ENCODE measurements around the gene SYT11.

DNA sequence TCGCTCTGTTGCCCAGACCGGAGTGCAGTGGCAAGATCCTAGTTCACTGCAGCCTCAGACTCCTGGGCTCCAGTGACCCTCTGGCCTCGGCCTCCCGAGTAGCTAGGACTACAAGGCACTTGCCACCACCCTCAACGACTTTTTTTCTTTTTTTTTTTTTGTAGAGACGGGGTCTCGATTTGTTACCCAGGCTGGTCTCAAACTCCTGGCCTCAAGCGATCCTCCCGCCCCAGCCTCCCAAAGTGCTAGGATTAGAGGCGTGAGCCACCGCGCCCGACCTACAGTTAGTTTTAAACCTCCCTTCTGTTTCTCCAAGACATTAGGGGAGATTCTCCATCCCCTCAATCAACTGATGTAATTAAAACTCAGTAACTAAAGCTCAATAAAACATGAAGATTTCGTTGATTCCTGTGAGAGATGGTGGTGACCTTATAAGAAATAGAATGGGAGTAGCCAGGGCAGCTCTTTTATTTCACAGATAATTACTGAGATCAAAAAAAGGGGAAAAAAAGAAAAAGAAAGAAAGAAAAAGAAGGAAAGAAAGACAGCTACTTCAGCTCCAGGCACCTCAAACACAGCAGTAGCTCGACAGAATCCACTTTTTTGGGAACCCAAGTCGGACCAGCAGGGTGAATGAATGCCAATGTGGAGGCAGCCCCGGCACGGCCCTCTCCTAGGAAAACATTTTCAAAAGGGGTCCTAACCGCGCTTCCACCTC is 3.0 kb upstream of the SYT11 start:
- TF ChIP-seq, protein P1, sequence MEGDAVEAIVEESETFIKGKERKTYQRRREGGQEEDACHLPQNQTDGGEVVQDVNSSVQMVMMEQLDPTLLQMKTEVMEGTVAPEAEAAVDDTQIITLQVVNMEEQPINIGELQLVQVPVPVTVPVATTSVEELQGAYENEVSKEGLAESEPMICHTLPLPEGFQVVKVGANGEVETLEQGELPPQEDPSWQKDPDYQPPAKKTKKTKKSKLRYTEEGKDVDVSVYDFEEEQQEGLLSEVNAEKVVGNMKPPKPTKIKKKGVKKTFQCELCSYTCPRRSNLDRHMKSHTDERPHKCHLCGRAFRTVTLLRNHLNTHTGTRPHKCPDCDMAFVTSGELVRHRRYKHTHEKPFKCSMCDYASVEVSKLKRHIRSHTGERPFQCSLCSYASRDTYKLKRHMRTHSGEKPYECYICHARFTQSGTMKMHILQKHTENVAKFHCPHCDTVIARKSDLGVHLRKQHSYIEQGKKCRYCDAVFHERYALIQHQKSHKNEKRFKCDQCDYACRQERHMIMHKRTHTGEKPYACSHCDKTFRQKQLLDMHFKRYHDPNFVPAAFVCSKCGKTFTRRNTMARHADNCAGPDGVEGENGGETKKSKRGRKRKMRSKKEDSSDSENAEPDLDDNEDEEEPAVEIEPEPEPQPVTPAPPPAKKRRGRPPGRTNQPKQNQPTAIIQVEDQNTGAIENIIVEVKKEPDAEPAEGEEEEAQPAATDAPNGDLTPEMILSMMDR (IDR thresholded peaks at IDR 0.05; ENCODE audit: insufficient read depth, low read depth, low read length): no peak
- TF ChIP-seq EZH2 (IDR thresholded peaks at IDR 0.05; ENCODE audit: insufficient read depth, low read length): no peak

Measured in astrocyte (in vitro differentiated cells and primary cell).